HCT116 (cell line): Measurements from ENCODE around the gene QRICH1. TPM values are rescaled to one million over a fixed set of nuclear protein-coding genes. Genes with fewer than 3 reads are reported as not detected.

ENCODE experiments used
- ATAC-seq: fragments of 200-7000 bp; cut with Tn5 transposase; 2 replicates; pipeline ENCODE4 v1.9.1; 2020; ENCODE audit warnings: mild to moderate bottlenecking, moderate library complexity
- BruUV-seq: library from RNA; stranded (reverse); fragments of 400-500 nt; replicated peaks from 2 replicates; lab custom pipeline; 2021; lab: Mats Ljungman, UMichigan
- CTCF ChIA-PET: fragments of 300-600 bp; sonication (Branson Sonifier 250); formaldehyde crosslinking; loops from one replicate; lab custom pipeline; 2021; ENCODE audit warnings: antibody characterized with exemption; lab: Charles Lee
- POLR2A ChIA-PET: fragments of 300-600, 350-600 bp; sonication (Branson Sonifier 250); formaldehyde crosslinking; loops from one replicate; lab custom pipeline; 2021; ENCODE audit warnings: antibody characterized with exemption; lab: Charles Lee
- RAD21 ChIA-PET, 2 experiments: fragments of 300-600 bp; sonication (Branson Sonifier 250); formaldehyde crosslinking; loops; one replicate each; lab custom pipeline; 2023; ENCODE audit warnings: low total read pairs in 2 of 2; ENCODE audit not compliant: uncharacterized antibody in 2 of 2, unreplicated experiment in 2 of 2, low non-redundant PET in 1 of 2; lab: Charles Lee
- DNase-seq: peaks from one replicate; pipeline ENCODE4 v3.0.0-alpha.2; 2010; ENCODE audit warnings: low read depth, low spot score
- H2AFZ ChIP-seq: fragments of 200-600 bp; shearing (Covaris generic), sonication (generic); 2 replicates; pipeline ENCODE4 v1.6.1; 2017; ENCODE audit warnings: low read depth, mixed run types, mixed read lengths, antibody characterized with exemption, low read length; ENCODE audit not compliant: poor library complexity, severe bottlenecking
- H3K27ac ChIP-seq: 2 replicates; pipeline ENCODE4 v1.5.1; 2012; ENCODE audit warnings: low read depth, low read length
- H3K27me3 ChIP-seq: fragments of 200-600 bp; sonication (generic); 2 replicates; pipeline ENCODE4 v1.6.1; 2016; ENCODE audit warnings: mixed run types, low read length, mixed read lengths; ENCODE audit not compliant: insufficient read depth
- H3K36me3 ChIP-seq, 2 experiments: fragments of 200-500 bp in 1 of 2; fragments of 200-600 bp in 1 of 2; sonication (Bioruptor generic) in 1 of 2; sonication (generic) in 1 of 2; 2 replicates each; pipeline versions ENCODE4 v1.5.1 to v1.6.1; 2014 to 2016; ENCODE audit warnings: low read length in 2 of 2, inconsistent platforms in 1 of 2, mixed read lengths in 1 of 2, mixed run types in 1 of 2; ENCODE audit not compliant: insufficient read depth in 2 of 2, control insufficient read depth in 1 of 2
- H3K4me1 ChIP-seq, 2 experiments: fragments of 200-600 bp in 1 of 2; sonication (generic) in 1 of 2; 2 replicates each; pipeline versions ENCODE4 v1.5.1 to v1.6.1; 2012 to 2017; ENCODE audit warnings: low read length in 2 of 2, inconsistent platforms in 1 of 2, mild to moderate bottlenecking in 1 of 2, mixed read lengths in 1 of 2, mixed run types in 1 of 2, moderate library complexity in 1 of 2; ENCODE audit not compliant: insufficient read depth in 2 of 2, control insufficient read depth in 1 of 2
- H3K4me2 ChIP-seq: fragments of 200-600 bp; sonication (generic); 2 replicates; pipeline ENCODE4 v1.6.1; 2017; ENCODE audit warnings: mixed run types, low read length, mixed read lengths
- H3K4me3 ChIP-seq, 2 experiments: fragments of 200-600 bp in 1 of 2; sonication (generic) in 1 of 2; replicated peaks in 1 of 2; 2 replicates each; pipeline ENCODE4 v1.5.1; 2011 to 2016; ENCODE audit warnings: low read length in 2 of 2, control low read depth in 1 of 2, low read depth in 1 of 2, mild to moderate bottlenecking in 1 of 2, mixed read lengths in 1 of 2, mixed run types in 1 of 2
- H3K79me2 ChIP-seq: fragments of 200-600 bp; sonication (generic); 2 replicates; pipeline ENCODE4 v1.6.1; 2017; ENCODE audit warnings: mild to moderate bottlenecking, mixed run types, low read length, moderate library complexity, mixed read lengths; ENCODE audit not compliant: insufficient read depth
- H3K9ac ChIP-seq: fragments of 200-600 bp; sonication (generic); 2 replicates; pipeline ENCODE4 v1.6.1; 2016; ENCODE audit warnings: low read length, mixed read lengths
- H3K9me2 ChIP-seq: fragments of 200-600 bp; sonication (generic), shearing (Covaris generic); 2 replicates; pipeline ENCODE4 v1.6.1; 2017; ENCODE audit warnings: mixed run types, mild to moderate bottlenecking, moderate library complexity; ENCODE audit not compliant: insufficient read depth
- H3K9me3 ChIP-seq, 2 experiments: fragments of 200-500 bp in 1 of 2; fragments of 200-600 bp in 1 of 2; sonication (Bioruptor generic) in 1 of 2; sonication (generic) in 1 of 2; 2 replicates each; pipeline ENCODE4 v1.6.1; 2014 to 2017; ENCODE audit warnings: low read length in 2 of 2, mixed read lengths in 2 of 2, inconsistent platforms in 1 of 2, low read depth in 1 of 2, mild to moderate bottlenecking in 1 of 2, mixed run types in 1 of 2, moderate library complexity in 1 of 2; ENCODE audit not compliant: control insufficient read depth in 1 of 2, insufficient read depth in 1 of 2
- H4K20me1 ChIP-seq: fragments of 200-600 bp; sonication (generic), shearing (Covaris generic); 2 replicates; pipeline ENCODE4 v1.6.1; 2017; ENCODE audit warnings: mixed run types, mild to moderate bottlenecking, moderate library complexity; ENCODE audit not compliant: insufficient read depth
- CBX3 ChIP-seq: IDR thresholded peaks from 2 replicates; pipeline ENCODE4 v1.6.1; 2012; ENCODE audit warnings: low read depth
- CEBPB ChIP-seq: IDR thresholded peaks from 2 replicates; pipeline ENCODE4 v1.6.1; 2012; ENCODE audit warnings: low read depth
- EGR1 ChIP-seq: IDR thresholded peaks from 2 replicates; pipeline ENCODE4 v1.6.1; 2012; ENCODE audit warnings: low read depth
- POLR2A ChIP-seq: IDR thresholded peaks from 2 replicates; pipeline ENCODE4 v1.7.0; 2011; ENCODE audit warnings: borderline replicate concordance; ENCODE audit not compliant: insufficient read depth, insufficient read length; ENCODE audit errors: extremely low read depth
- POLR2AphosphoS5 ChIP-seq: IDR thresholded peaks from 2 replicates; pipeline ENCODE4 v1.6.1; 2011; ENCODE audit warnings: mild to moderate bottlenecking, low read depth, low read length, moderate library complexity
- SRF ChIP-seq: IDR thresholded peaks from 2 replicates; pipeline ENCODE4 v1.6.1; 2012; ENCODE audit warnings: low read depth
- intact Hi-C: fragments of 100-400 bp; cut with micrococcal nuclease; formaldehyde crosslinking; loops from 2 replicates; pipeline ENCODE4 v1.10.0; 2022
- total RNA-seq: library from RNA; stranded (reverse); gene quantifications from one replicate; pipeline ENCODE4 v1.2.1, GENCODE V29; 2021; ENCODE audit not compliant: unreplicated experiment
- TF ChIP-seq, protein P1 (sequence below): IDR thresholded peaks from 2 replicates; pipeline ENCODE4 v1.6.1; 2011; ENCODE audit warnings: mild to moderate bottlenecking, low read length, moderate library complexity; ENCODE audit not compliant: insufficient replicate concordance; ENCODE audit errors: extremely low read depth
- TF ChIP-seq, protein P2 (sequence below): IDR thresholded peaks from 2 replicates; pipeline ENCODE4 v1.6.1; 2012

Gene QRICH1
- total RNA-seq, 1 experiment from 2014 or later: 105 TPM

DNA sequence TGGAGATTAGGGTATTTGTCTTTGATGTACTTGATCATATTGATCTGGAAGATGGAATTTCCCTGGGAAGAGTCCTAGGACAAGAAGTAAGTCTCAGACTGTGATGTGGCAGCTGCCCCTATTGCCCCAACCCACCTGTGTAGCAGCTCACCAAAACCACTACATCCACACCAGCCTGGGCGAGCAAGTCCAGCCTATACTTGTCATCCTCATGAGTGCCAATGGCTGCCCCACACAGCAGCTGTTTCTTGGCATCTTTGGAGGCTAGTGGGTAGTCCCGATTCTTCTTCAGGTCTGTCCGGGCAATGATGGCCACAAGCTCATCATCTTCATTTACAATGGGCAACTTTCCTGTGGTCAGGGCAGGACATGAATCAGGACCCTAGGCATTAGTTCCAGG lies 67.3 kb downstream of the QRICH1 start:
- Histone ChIP-seq H3K36me3 (peaks cover 20 to 62% of the 10 kb centered on the region in 2 experiments; a peak in 3 of 4 replicates), H3K4me1 (peaks cover 9 to 52% of the 10 kb centered on the region in 2 experiments; a peak in 3 of 4 replicates), H3K4me2 (no peak overlapping the region), H4K20me1 (peaks cover 4% of the 10 kb centered on the region; the same call in 1 of the 2 replicates)
- DNase-seq: no peak
- TF ChIP-seq CBX3: no peak
- TF ChIP-seq, protein P1, sequence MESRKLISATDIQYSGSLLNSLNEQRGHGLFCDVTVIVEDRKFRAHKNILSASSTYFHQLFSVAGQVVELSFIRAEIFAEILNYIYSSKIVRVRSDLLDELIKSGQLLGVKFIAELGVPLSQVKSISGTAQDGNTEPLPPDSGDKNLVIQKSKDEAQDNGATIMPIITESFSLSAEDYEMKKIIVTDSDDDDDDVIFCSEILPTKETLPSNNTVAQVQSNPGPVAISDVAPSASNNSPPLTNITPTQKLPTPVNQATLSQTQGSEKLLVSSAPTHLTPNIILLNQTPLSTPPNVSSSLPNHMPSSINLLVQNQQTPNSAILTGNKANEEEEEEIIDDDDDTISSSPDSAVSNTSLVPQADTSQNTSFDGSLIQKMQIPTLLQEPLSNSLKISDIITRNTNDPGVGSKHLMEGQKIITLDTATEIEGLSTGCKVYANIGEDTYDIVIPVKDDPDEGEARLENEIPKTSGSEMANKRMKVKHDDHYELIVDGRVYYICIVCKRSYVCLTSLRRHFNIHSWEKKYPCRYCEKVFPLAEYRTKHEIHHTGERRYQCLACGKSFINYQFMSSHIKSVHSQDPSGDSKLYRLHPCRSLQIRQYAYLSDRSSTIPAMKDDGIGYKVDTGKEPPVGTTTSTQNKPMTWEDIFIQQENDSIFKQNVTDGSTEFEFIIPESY: no peak
- TF ChIP-seq CEBPB: no peak
- peak; percentile 44 for TF ChIP-seq POLR2A
- TF ChIP-seq SRF: no peak
- TF ChIP-seq, protein P2, sequence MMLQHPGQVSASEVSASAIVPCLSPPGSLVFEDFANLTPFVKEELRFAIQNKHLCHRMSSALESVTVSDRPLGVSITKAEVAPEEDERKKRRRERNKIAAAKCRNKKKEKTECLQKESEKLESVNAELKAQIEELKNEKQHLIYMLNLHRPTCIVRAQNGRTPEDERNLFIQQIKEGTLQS: no peak
- TF ChIP-seq POLR2AphosphoS5: peak; percentile 68
- no peak for TF ChIP-seq EGR1
- TF ChIP-seq, all 23 proteins: peak for 2
- no TSS peak for BruUV-seq
- no peaks in the 10 kb centered on the region for H3K9me3 ChIP-seq
- ChIA-PET RAD21 (no interaction called here), POLR2A (interaction anchor here (2.5 kb wide), 1 partner anchor 19 kb away, joined by 8 read pairs; the partner anchor contains the start of gene WDR6), CTCF (no interaction called here)
- no peak overlapping the region for H3K4me3 ChIP-seq
- no peaks in the 10 kb centered on the region for H3K27me3 ChIP-seq
- H2AFZ ChIP-seq: no peak overlapping the region
- no peak for ATAC-seq
- peaks cover 75% of the 10 kb centered on the region for H3K79me2 ChIP-seq
- intact Hi-C loops: no loop called here
- no peak overlapping the region for H3K9ac ChIP-seq
- peak overlapping the region; percentile 15; the same call in 1 of the 2 replicates for H3K27ac ChIP-seq
- H3K9me2 ChIP-seq: no peaks in the 10 kb centered on the region
